Activated CD4-positive, alpha-beta T cell treated with anti-CD3 and anti-CD28 coated beads, Interleukin-2, amount 10 ng/mL, durations not matched to agents 7 days and 5 days (primary cell): ENCODE data around the gene TM4SF5. TPM values are rescaled to one million over a fixed set of nuclear protein-coding genes. Genes with fewer than 3 reads are reported as not detected.
"Not testable (repeated sequence)": the region's sequence is repeated elsewhere in the genome, so short reads cannot be mapped to it uniquely, and the experiment has no call there.

Source experiments
- CTCF ChIA-PET: fragments of 350-600 bp; sonication (Branson Sonifier 250); formaldehyde crosslinking; loops from one replicate; lab custom pipeline; 2021; ENCODE audit warnings: antibody characterized with exemption; lab: Charles Lee
- POLR2A ChIA-PET: fragments of 350-600 bp; sonication (Branson Sonifier 250); formaldehyde crosslinking; loops from one replicate; lab custom pipeline; 2021; ENCODE audit warnings: antibody characterized with exemption; lab: Charles Lee
- DNase-seq: peaks from one replicate; pipeline ENCODE4 v3.0.0-alpha.2; 2020
- H3K27ac Mint-ChIP-seq: one replicate; pipeline ENCODE4 v1.8.0; 2021; ENCODE audit warnings: mild to moderate bottlenecking, moderate library complexity, mixed read lengths
- H3K27me3 Mint-ChIP-seq: one replicate; pipeline ENCODE4 v1.8.0; 2021; ENCODE audit warnings: mixed read lengths
- H3K36me3 Mint-ChIP-seq: one replicate; pipeline ENCODE4 v1.8.0; 2021; ENCODE audit warnings: low read depth, mixed read lengths
- H3K4me1 Mint-ChIP-seq: one replicate; pipeline ENCODE4 v1.8.0; 2021; ENCODE audit warnings: mixed read lengths
- H3K4me3 Mint-ChIP-seq: one replicate; pipeline ENCODE4 v1.8.0; 2021; ENCODE audit warnings: mild to moderate bottlenecking, moderate library complexity, mixed read lengths
- H3K9me3 Mint-ChIP-seq: one replicate; pipeline ENCODE4 v1.8.0; 2021; ENCODE audit warnings: mixed read lengths
- total RNA-seq, 2 experiments: library from RNA; stranded (reverse); gene quantifications; one replicate each; pipeline ENCODE4 v1.2.3, GENCODE V29; 2021

TM4SF5 gene
- total RNA-seq, 2 experiments from 2014 or later, result not detected

GRCh38 chr17:4827399-4827798 lies 55.7 kb downstream of the TM4SF5 start:
- H3K4me3 Mint-ChIP-seq, result no peak overlapping the region
- peaks cover 4% of the 10 kb centered on the region for H3K27me3 Mint-ChIP-seq
- H3K4me1 Mint-ChIP-seq, result peaks cover under 1% of the 10 kb centered on the region
- ChIA-PET POLR2A (no interaction called here), CTCF (interaction anchor here (1.9 kb wide), 1 partner anchor 23 kb away, joined by 5 read pairs; no protein-coding TSS in a partner anchor)
- no peaks in the 10 kb centered on the region for H3K9me3 Mint-ChIP-seq
- H3K36me3 Mint-ChIP-seq, result no peaks in the 10 kb centered on the region
- no peak for DNase-seq
- no peak overlapping the region for H3K27ac Mint-ChIP-seq

- CTCF ChIA-PET, DNase-seq, H3K9me3 Mint-ChIP-seq, H3K27me3 Mint-ChIP-seq, POLR2A ChIA-PET: not testable (repeated sequence)
- peak overlapping the region; percentile 91 for H3K27ac Mint-ChIP-seq
- H3K4me3 Mint-ChIP-seq, result peak overlapping the region; percentile 86
- H3K4me1 Mint-ChIP-seq, result peaks cover 38% of the 10 kb centered on the region
- peaks cover 12% of the 10 kb centered on the region for H3K36me3 Mint-ChIP-seq
Observed at GRCh38 chr17:4832829-4833177, 61.1 kb downstream of the TM4SF5 start.

Other genes starting within 250 kb of the TM4SF5 start
- 10 to 100 TPM; 58.0 to 59.0 TPM for gene MYBBP1A, start 216.5 kb upstream of the TM4SF5 start, total RNA-seq
- gene GGT6, start 211.3 kb upstream of the TM4SF5 start, total RNA-seq, result not detected
- not detected for gene SMTNL2, start 187.4 kb upstream of the TM4SF5 start, total RNA-seq
- gene ALOX15, start 130.2 kb upstream of the TM4SF5 start, total RNA-seq, result under 1 TPM in 1 of 2 experiments, not detected in 1; 0.17 TPM
- gene PELP1, start 67.7 kb upstream of the TM4SF5 start, total RNA-seq, result 10 to 100 TPM; 61.6 to 73.2 TPM
- 100 to 1,000 TPM; 323 to 336 TPM for gene ARRB2, start 61.3 kb upstream of the TM4SF5 start, total RNA-seq
- 10 to 100 TPM; 19.6 to 23.6 TPM for gene MED11, start 40.5 kb upstream of the TM4SF5 start, total RNA-seq
- under 1 TPM in 1 of 2 experiments, not detected in 1; 0.07 TPM for gene ZMYND15, start 32.1 kb upstream of the TM4SF5 start, total RNA-seq
- gene CXCL16, start 32.0 kb upstream of the TM4SF5 start, total RNA-seq, result 1 to 10 TPM in 1 of 2 experiments, under 1 TPM in 1; 0.94 to 1.6 TPM
- gene VMO1, start 14.5 kb downstream of the TM4SF5 start, total RNA-seq, result under 1 TPM in 1 of 2 experiments, not detected in 1; 0.32 TPM
- gene GLTPD2, start 17.1 kb downstream of the TM4SF5 start, total RNA-seq, result not detected
- gene PSMB6, start 24.3 kb downstream of the TM4SF5 start, total RNA-seq, result 100 to 1,000 TPM in 1 of 2 experiments, 10 to 100 TPM in 1; 95.3 to 115 TPM
- gene PLD2, start 35.3 kb downstream of the TM4SF5 start, total RNA-seq, result 10 to 100 TPM; 16.6 to 17.3 TPM
- gene MINK1, start 61.5 kb downstream of the TM4SF5 start, total RNA-seq, result 100 to 1,000 TPM; 112 to 133 TPM
- gene C17orf107, start 127.7 kb downstream of the TM4SF5 start, total RNA-seq, result under 1 TPM; 0.77 to 0.92 TPM
- under 1 TPM; 0.25 to 0.42 TPM for gene CHRNE, start 131.2 kb downstream of the TM4SF5 start, total RNA-seq
- not detected for gene GP1BA, start 160.4 kb downstream of the TM4SF5 start, total RNA-seq
- gene SLC25A11, start 168.2 kb downstream of the TM4SF5 start, total RNA-seq, result 10 to 100 TPM; 73.0 to 75.3 TPM
- 100 to 1,000 TPM; 254 to 273 TPM for gene RNF167, start 168.4 kb downstream of the TM4SF5 start, total RNA-seq
- gene PFN1, start 176.6 kb downstream of the TM4SF5 start, total RNA-seq, result 1,000 to 10,000 TPM; 2,428 to 2,438 TPM
- gene ENO3, start 179.2 kb downstream of the TM4SF5 start, total RNA-seq, result 10 to 100 TPM; 44.9 to 54.8 TPM
- gene SPAG7, start 195.9 kb downstream of the TM4SF5 start, total RNA-seq, result 10 to 100 TPM; 47.7 to 53.6 TPM
- 10 to 100 TPM; 58.2 to 62.7 TPM for gene CAMTA2, start 215.8 kb downstream of the TM4SF5 start, total RNA-seq
- under 1 TPM; 0.35 to 0.50 TPM for gene INCA1, start 225.6 kb downstream of the TM4SF5 start, total RNA-seq
- gene KIF1C, start 226.1 kb downstream of the TM4SF5 start, total RNA-seq, result 10 to 100 TPM; 36.6 to 48.8 TPM